ENCODE results near the gene TGM4. TPM values are rescaled to one million over a fixed set of nuclear protein-coding genes. Genes with fewer than 3 reads are reported as not detected.
"Not testable (repeated sequence)": the region's sequence is repeated elsewhere in the genome, so short reads cannot be mapped to it uniquely, and the experiment has no call there.

TGM4 gene
- total RNA-seq = not detected
- long read RNA-seq = 0 reads

DNA sequence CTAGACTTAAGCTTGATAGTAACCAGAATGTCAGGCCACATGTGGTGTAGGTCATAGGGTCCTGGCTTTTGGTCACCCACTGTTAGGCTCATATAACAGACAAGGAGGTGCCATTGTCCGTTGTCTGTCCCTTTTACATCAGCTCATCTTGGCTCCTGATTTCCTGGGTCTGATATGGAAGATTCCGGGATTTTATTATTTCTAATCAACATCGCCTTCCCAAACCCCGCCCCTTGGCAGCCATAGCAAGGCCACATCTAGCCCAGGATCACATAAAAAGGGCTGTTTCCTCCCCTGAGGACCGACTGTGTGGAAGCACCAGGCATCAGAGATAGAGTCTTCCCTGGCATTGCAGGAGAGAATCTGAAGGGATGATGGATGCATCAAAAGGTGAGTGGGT lies at the start of gene TGM4:
TGM4 (plus strand) TSS at position 301 of the 400 bp plus-strand sequence; CDS start at position 372, 71 bp downstream.
- intact Hi-C loops (cut with DNase I, micrococcal nuclease) = no loop called here
- DNase-seq (no peak), ATAC-seq (no peak)

DNA sequence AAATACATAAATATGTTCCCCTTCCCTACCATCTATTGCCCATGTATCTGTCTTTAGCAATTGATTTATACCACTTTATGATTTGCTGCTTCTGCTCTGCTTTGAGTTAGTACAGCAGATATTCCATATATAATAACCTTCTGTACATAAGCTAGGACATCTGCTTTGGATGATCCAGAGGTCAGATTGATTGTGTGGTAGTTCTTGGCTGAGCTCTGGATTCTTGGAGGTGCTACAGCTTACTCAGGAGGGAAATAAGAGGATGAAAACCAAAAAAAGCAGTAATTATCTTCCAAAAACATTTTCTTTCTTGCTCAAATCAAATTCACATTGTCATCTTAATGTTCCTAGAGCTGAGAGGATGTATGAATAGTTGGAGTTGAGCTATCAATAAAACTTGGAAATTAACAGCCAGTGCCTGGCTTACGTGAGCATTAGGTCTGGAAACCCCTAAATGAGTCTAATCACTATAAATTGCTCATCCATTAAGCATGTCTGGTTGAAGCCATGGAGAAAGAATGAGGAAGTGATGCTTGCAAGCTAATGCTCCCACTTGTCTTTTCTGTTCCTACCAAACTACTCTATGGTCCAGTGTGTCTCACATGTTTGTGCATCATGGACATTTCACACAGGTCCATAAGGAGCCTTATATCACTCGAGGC lies 49.0 kb upstream of the TGM4 start:
- DNase-seq = no peak
- intact Hi-C loops (cut with DNase I, micrococcal nuclease) = no loop called here
- no peak for ATAC-seq

DNA sequence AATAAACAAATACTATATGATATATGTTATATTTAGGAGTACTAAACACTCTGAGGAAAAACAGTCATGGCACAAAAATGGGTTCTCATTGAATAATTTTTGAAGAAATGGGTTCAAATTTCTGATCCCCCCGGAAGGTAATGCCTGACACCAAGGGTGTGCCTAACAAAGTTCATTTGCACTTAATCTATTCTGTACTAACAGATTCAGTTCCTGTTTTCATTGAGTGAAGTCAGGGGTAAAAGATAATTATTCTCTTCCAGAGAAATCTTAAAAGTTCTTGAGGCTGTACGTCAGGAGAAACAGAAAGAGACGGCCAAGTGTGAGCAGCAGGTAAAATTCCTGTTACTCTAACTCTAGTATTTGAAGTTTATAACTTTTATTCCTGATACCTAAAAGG lies 47.2 kb upstream of the TGM4 start:
- intact Hi-C loops (cut with DNase I, micrococcal nuclease) = no loop called here
- ATAC-seq (no peak), DNase-seq (no peak)

DNA sequence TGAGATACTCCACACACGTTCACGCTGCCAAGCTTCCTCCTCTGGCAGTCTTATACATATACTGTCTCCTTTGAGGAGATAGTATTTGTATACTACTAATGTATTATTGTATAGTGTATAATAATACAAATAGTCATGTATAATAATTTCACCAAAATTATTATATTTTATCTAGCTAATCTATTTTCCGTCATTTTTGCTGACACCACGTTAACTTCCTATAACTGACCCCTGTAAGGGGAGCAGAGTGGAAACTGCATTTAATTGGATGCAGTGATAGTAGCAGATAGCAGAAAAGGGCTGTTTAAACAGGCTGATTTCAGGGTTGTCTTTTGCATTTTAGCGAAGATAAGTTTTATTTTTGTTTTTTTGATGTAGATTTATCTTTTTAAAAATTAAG lies 43.2 kb upstream of the TGM4 start:
- ATAC-seq (no peak), DNase-seq (no peak)
- intact Hi-C loops (cut with DNase I, micrococcal nuclease) = no loop called here

DNA sequence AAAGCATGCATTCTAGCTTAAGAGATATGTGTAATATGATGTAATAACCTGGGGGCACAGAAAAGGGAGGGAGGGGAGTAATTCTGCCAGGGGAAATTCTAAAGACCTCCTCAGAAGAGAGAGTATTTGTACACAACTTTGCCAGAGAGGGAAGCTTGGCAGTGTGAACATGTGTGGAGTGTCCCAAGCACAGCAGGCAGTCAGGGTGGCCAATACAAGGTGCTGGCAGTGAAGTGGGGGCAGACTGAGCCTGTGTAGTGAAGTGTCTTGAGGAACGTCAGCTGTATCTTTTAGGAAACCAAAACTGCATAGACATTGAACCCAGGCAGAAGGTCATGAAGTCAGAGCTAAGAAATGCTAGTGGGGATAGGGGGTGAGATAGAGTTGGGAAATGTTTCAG lies 42.4 kb upstream of the TGM4 start:
- intact Hi-C loops (cut with DNase I, micrococcal nuclease) = no loop called here
- no peak for ATAC-seq
- no peak for DNase-seq

DNA sequence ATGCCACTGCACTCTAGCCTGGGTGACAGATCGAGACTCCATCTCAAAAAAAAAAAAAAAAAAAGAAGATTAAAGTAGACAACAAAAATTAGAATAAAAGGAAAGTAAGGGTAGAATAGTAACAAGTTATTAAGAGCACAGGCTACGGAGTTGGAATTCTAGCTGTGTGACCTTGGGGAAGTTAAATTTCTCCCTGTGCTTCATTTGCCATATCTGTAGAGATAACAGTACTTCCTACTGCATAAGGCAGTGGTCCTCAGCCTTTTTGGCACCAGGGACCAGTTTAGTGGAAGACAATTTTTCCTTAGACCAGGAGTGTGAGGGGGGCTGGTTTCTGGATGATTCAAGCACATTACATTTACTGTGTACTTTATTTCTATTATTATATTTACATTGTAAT lies 41.4 kb upstream of the TGM4 start:
- no peak for DNase-seq
- intact Hi-C loops (cut with DNase I, micrococcal nuclease) = no loop called here
- ATAC-seq = no peak

DNA sequence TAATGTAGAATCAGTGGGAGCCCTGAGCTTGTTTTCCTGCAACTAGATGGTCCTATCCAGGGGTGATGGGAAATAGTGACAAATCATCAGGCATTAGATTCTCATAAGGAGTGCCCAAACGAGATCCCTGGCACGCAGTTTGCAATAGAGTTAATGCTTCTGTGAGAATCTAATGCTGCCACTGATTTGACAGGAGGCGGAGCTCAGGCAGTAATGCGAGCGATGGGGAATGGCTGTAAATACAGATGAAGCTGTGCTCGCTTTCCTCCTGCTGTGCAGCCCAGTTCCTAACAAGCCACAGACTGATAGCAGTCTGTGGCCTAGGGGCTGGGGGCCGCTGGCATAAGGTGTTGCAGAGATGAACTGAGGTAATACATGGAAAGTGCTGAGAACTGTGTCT lies 41.0 kb upstream of the TGM4 start:
- DNase-seq (no peak), ATAC-seq (no peak)
- intact Hi-C loops (cut with DNase I, micrococcal nuclease) = no loop called here

DNA sequence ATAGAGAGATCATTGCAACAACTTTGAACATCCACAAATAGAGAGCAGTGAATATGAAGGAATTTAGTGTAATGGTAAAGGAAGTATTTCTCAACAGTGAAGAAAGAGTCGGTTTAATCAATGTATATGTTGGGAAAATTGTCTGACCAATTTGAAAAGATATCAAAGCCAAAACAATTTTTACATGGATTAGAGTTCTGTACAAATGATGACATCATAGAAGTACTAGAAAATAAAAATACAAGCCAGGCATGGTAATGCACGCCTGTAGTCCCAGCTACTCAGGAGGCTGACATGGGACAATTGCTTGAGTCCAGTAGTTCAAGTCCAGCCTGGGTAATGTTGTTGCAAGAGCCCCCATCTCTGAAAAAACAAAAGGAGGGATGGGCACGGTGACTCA lies 38.7 kb upstream of the TGM4 start:
- DNase-seq (no peak), ATAC-seq (no peak)
- intact Hi-C loops (cut with DNase I, micrococcal nuclease) = no loop called here

DNA sequence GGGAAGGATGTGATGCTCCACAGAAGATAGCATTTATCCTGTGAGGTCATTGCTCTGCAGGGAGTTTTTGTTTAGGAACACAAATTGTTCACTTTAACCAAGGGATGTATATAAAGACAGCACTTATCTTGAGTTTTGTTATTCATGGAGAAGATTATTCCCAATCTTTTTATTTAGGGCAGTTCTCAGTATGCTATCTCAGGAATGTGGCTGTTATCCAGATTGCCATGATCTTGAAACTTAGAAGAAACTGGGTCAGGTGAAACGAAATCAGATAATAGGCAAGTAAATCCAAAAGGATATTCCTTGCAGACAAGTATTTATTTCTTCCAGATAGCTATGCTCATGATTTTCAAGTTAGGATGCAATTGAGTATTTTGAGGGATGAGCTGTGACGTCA lies 32.0 kb upstream of the TGM4 start:
- intact Hi-C loops (cut with DNase I, micrococcal nuclease) = no loop called here
- DNase-seq = no peak
- no peak for ATAC-seq

DNA sequence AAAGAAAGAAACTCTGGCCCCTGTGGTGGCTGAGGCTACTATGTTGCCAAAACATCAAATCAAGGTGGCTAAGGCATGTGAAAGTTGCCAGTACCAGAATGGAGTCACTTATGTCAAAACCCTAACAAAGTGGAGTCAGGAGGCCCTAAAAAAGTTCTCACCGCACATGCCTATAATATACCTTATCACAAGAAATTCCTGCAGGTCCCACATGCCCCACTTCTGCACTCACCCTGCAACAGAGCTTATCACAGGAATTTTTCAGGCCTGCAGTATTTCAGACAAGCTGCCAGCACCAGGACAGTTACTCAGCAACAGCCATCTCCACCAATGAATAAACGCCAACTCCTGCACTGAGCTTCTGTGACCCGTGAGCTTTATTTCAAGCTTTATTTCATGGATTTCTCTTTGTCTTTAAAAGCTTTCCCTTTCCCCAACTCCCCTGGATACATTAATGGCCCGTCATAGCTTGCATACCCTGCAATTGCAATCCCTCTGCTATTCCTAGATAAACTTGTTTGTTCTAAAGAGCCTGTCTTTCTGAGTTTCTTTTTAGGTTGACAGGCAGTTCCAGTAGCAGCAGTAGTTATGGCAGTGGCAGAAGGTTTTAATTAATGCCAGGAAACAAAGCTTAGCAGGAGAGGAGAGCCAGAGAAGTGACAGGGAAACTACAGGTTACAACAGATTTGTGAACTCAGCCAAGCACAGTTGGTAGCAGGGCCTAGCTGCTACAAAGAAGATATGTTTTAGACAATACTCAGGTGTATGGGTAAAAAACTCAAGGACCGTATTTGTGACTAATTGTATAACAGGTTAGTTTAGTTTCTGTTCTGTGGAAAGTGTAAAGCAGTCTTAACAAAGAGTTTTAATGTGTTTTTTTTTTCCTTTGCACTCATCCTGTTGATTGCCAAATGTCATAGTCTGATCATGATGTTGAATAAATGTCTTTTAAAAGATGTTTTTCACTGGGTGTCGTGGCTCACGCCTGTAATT lies 28.6 kb upstream of the TGM4 start:
- DNase-seq = no peak
- intact Hi-C loops (cut with DNase I, micrococcal nuclease) = no loop called here
- no peak for ATAC-seq

DNA sequence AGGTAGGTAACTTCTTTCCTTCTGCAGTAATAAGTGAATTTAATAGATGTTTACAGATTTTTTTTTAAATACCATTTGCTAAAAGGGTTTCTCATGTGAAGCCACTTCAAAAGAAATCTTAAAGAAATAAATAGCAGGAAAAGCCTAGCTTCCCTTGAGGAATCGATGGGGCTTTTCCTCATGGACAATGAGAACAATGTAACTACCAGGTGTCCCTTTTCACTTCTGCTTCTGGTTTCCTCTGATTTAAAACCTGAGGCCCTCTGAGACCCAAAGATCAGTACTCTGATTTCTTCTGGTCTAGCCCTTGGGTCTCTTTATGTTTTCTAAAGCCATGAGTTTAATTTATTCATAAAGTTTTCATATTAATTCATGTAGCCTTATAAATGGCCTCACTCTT lies 25.8 kb upstream of the TGM4 start:
- DNase-seq (no peak), ATAC-seq (no peak)
- intact Hi-C loops (cut with DNase I, micrococcal nuclease) = no loop called here

DNA sequence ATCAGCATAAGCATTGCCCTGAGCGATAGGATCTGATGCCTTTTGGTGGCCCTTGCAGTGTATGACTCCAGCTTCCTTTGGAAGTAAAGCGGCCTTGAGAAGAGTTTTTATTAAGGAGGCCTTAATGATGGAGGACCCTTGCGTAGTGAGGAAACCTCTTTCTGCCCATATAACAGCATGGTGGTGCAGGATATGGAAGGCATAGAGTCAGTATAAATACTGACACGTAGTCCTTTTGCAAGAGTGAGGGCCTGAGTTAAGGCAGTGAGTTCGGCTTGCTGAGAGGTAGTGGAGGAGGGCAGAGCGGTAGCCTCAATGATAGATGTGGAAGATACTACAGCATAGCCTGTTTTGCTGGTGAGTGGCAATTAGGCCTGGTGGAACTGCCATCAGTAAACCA lies 17.7 kb upstream of the TGM4 start:
- DNase-seq; ATAC-seq; intact Hi-C loops (cut with DNase I, micrococcal nuclease): not testable (repeated sequence)

DNA sequence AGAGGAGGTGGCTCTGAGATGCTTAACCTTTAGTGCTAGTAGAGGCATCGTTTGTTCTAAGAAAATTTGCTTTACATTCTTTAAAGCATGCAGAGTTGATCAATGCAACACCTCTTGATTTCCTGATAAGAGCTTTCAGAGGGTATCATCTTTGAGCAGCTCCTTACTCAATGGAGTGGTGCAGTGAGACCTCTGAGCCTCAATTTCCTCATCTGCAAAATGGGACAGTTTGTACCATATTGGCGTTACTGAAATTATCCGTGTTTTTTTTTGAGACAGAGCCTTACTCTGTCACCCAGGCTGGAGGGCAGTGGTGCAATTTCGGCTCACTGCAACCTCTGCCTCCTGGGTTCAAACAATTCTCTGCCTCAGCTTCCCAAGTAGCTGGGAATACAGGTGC lies 14.3 kb upstream of the TGM4 start:
- DNase-seq (no peak), ATAC-seq (no peak)
- intact Hi-C loops (cut with DNase I, micrococcal nuclease) = no loop called here

DNA sequence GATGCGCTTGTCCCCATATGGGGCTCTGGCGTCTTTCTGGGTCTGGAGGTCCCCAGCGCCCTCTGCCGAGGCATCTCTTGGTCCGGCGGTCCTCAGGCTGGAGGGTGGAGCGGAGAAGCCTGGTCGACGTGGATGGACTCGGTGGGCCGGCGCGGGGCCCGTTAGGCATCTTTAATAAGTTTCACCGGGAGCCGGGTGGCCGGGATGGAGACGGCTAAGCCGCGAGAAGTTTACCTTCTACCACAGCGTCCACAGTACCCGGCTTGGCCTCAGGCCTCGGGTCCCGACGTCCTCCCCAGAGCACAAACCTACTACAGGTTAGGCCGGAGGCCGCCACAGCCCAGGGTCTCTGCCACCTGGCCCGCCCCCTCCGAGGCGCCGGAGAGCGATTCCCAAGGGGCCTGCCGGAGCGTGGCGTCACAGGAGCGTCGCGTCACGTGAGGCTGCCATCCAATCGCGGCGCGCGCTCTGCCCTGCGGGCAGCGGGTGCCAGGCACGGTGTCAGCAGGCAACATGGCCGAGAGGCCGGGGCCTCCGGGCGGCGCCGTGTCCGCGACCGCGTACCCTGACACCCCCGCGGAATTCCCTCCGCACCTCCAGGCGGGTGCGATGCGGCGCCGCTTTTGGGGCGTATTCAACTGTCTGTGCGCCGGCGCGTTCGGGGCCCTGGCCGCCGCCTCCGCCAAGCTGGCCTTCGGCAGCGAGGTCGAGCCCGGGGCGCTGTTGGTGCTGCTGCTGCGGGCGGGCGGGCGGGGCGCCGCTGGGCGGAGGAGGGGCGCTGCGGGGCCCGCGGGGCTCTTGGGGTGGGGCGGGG lies 12.8 kb upstream of the TGM4 start, which contains the start of gene TMEM42:
TMEM42 (plus strand) TSS at position 501 of the 814 bp plus-strand sequence; CDS start at position 514, 13 bp downstream.
- intact Hi-C loops (cut with DNase I, micrococcal nuclease) = no loop called here
- DNase-seq = peak; percentile 89 to 92
- ATAC-seq = peak; percentile 99

DNA sequence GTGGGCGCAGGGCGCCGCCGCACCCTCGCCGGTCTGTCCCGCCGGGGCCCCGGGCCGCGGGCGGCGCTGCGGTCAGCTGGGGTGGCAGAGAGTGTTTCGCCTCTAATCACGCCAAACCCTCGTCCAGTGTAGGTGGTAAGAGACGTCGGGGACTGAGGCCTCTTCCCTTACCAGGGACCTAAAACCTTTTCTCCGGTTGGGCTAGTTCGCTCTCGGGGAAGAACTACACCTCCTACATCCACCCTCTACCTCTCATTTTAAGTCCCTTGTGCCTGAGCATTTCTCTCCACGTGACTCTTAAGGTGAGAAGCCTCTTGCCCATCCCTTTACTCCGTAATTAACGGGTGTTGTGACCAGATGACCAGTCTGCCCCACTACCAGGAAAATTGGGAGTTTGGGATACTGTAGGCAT lies 12.2 kb upstream of the TGM4 start:
- DNase-seq = no peak
- ATAC-seq = no peak
- intact Hi-C loops (cut with DNase I, micrococcal nuclease) = no loop called here

DNA sequence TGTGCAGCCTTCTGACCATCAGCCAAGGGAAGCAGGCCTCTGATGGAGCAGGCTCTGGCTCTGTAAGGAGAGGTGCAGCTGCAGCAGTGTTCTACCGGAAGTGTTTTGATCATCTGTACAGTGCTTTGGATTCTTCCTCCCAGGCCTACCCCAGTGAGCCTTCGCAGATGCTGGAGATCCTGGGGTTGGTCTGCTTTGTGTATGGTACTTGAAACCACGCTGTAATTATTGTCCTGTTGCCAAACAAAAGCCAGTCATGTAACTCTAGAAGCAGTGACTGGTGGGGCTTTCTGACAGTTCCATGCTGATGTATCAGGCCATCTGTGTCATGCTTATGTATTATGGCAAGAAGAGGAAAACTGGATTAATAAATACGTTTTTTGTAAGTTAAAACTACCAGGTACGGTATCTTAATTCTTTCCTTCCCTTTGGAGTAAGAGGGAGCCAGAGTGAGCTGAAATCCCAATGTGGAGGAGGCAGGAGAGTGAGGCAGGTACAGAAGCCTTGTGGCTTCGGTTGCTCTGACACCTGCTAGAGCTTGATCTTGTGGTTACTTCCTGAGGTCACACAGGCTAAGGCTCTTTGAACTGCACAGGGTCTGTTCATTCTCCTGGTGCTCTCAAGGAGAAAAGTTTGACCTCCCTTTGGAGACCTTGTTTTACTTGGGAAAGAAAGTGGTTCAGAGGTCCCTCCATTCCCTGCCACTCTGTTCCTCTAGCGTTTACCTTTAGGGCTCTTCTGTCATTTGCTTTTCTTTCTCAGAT lies 9.0 kb upstream of the TGM4 start:
- no peak for DNase-seq
- ATAC-seq = no peak
- intact Hi-C loops (cut with DNase I, micrococcal nuclease) = no loop called here

DNA sequence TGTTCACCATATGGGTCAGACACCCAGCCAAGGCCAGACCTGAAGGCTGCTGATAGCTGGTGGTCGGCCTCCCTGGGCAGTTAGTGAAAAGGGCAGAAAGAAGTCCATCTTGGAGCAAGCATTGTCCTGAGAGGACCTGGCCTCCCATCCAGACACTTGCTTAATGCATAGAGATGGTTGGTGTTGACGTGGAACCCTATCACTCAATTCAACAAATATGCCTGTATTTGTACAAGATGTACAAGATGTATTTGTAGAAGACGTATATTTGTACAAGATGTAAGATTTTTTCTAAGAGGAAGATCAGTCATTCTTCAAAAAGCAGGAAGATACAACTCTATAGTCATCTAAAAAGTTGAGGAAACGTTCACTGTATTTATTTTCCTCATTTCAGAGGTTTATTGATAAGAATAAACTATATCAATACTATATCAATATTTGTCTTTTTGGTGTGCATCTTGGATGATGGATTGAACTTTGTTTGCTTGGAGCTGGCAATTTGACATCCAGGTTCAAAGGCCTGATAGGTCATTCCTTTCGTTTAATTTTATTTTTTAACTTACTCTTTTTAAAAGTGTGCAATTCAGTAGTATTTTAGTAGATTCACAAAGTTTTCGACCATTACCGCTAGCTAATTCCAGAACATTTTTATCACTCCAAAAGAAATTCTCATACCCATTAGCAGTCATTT lies 6.8 kb upstream of the TGM4 start:
- intact Hi-C loops (cut with DNase I, micrococcal nuclease) = no loop called here
- DNase-seq (no peak), ATAC-seq (no peak)
